Measurements from ENCODE around the gene LINGO3.

- TF ChIP-seq POLR2A (IDR thresholded peaks at IDR 0.05; ENCODE audit: low read depth, low read length): no peak
- no peak for TF ChIP-seq POLR2AphosphoS5 (IDR thresholded peaks at IDR 0.05; ENCODE audit: low read depth, low read length)
Observed at GRCh38 chr19:2274185-2274711, 33.7 kb downstream of the LINGO3 start.

All from GM12892 (cell line).